ENCODE measurements around the gene MTHFD1L. TPM values are rescaled to one million over a fixed set of nuclear protein-coding genes. Genes with fewer than 3 reads are reported as not detected.

MTHFD1L gene
- polyA plus RNA-seq, 1 donor, result 26.9 TPM

- peak; percentile 92 for DNase-seq
Measured at GRCh38 chr6:150866147-150866990, 867 bp downstream of the MTHFD1L start.

GRCh38 chr6:150866991-150867501, 1.5 kb downstream of the MTHFD1L start:
- no peak for DNase-seq

- DNase-seq, result no peak
Measured at GRCh38 chr6:150868759-150869158, 3.3 kb downstream of the MTHFD1L start.

GRCh38 chr6:150874179-150874578, 8.7 kb downstream of the MTHFD1L start:
- no peak for DNase-seq

- DNase-seq, result no peak
Measured at GRCh38 chr6:150875841-150876240, 10.3 kb downstream of the MTHFD1L start.

GRCh38 chr6:150876598-150876997, 11.1 kb downstream of the MTHFD1L start:
- peak; percentile 72 for DNase-seq

- no peak for DNase-seq
Measured at GRCh38 chr6:150877928-150878327, 12.4 kb downstream of the MTHFD1L start.

GRCh38 chr6:150878347-150879213, 13.1 kb downstream of the MTHFD1L start:
- no peak for DNase-seq

GRCh38 chr6:150880336-150880735, 14.8 kb downstream of the MTHFD1L start:
- DNase-seq, result no peak

- DNase-seq, result peak; percentile 65
Measured at GRCh38 chr6:150881911-150882481, 16.5 kb downstream of the MTHFD1L start.

GRCh38 chr6:150883521-150883920, 18.0 kb downstream of the MTHFD1L start:
- no peak for DNase-seq

- no peak for DNase-seq
Measured at GRCh38 chr6:150886155-150886554, 20.7 kb downstream of the MTHFD1L start.

- no peak for DNase-seq
Measured at GRCh38 chr6:150887978-150888563, 22.6 kb downstream of the MTHFD1L start.

GRCh38 chr6:150890346-150890745, 24.8 kb downstream of the MTHFD1L start:
- DNase-seq, result no peak

GRCh38 chr6:150891888-150892485, 26.5 kb downstream of the MTHFD1L start:
- DNase-seq, result peak; percentile 86

- no peak for DNase-seq
Measured at GRCh38 chr6:150894191-150894744, 28.8 kb downstream of the MTHFD1L start.

- DNase-seq, result peak; percentile 84
Measured at GRCh38 chr6:150894935-150895552, 29.5 kb downstream of the MTHFD1L start.

GRCh38 chr6:150895928-150896632, 30.6 kb downstream of the MTHFD1L start:
- DNase-seq, result no peak

- no peak for DNase-seq
Measured at GRCh38 chr6:150897400-150897943, 32.0 kb downstream of the MTHFD1L start.
